ENCODE results near the gene CSRP3.

DNA sequence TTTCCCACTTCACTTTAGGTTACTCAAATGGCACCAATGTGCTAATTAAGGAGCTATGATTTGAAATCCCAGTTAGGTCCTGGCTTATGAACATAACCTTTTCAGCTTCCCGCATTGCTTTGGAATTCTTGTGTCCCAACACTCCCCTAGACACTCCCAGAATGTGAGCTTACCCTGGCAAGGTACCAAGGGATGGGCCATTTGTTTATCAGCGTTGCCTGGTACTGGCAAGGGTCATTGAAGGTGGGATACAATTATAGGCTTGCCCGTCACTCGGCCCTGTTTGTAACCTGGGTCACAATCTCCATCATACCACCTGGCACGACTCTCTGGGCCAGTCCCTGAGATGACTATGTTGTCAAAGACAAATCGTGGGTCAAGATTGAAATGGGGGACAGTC is 5.4 kb downstream of the CSRP3 start:
- TF ChIP-seq, protein P1, sequence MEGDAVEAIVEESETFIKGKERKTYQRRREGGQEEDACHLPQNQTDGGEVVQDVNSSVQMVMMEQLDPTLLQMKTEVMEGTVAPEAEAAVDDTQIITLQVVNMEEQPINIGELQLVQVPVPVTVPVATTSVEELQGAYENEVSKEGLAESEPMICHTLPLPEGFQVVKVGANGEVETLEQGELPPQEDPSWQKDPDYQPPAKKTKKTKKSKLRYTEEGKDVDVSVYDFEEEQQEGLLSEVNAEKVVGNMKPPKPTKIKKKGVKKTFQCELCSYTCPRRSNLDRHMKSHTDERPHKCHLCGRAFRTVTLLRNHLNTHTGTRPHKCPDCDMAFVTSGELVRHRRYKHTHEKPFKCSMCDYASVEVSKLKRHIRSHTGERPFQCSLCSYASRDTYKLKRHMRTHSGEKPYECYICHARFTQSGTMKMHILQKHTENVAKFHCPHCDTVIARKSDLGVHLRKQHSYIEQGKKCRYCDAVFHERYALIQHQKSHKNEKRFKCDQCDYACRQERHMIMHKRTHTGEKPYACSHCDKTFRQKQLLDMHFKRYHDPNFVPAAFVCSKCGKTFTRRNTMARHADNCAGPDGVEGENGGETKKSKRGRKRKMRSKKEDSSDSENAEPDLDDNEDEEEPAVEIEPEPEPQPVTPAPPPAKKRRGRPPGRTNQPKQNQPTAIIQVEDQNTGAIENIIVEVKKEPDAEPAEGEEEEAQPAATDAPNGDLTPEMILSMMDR (IDR thresholded peaks at IDR 0.05; ENCODE audit: insufficient read depth, low read length, poor library complexity, severe bottlenecking), result no peak
- no peak for TF ChIP-seq EZH2phosphoT487 (conservative IDR thresholded peaks at IDR 0.05; ENCODE audit: low read length)

Measured in SU-DHL-6 (cell line).